GM12878 (cell line): ENCODE data around the gene MMEL1. TPM values are rescaled to one million over a fixed set of nuclear protein-coding genes. Genes with fewer than 3 reads are reported as not detected.

ENCODE experiments used
- ATAC-seq: fragments of 200-7000 bp; cut with Tn5 transposase; 3 replicates; pipeline ENCODE4 v1.9.1; 2020; ENCODE audit warnings: mild to moderate bottlenecking, moderate library complexity
- BruUV-seq: library from RNA; stranded (reverse); fragments of 400-500 nt; replicated peaks from 2 replicates; lab custom pipeline; 2021; lab: Mats Ljungman, UMichigan
- CTCF ChIA-PET: fragments of 300-600 bp; sonication (Branson Sonifier 250); formaldehyde crosslinking; extraction: SDS; loops from one replicate; lab custom pipeline; 2021; ENCODE audit warnings: inconsistent platforms; lab: Yijun Ruan, JAX
- POLR2A ChIA-PET: fragments of 350-600 bp; formaldehyde crosslinking; extraction: SDS; loops from one replicate; lab custom pipeline; 2021; ENCODE audit warnings: inconsistent platforms; lab: Charles Lee
- RAD21 ChIA-PET: fragments of 300-600 bp; sonication (Branson Sonifier 250); formaldehyde crosslinking; loops from one replicate; lab custom pipeline; 2023; ENCODE audit warnings: antibody characterized with exemption; ENCODE audit not compliant: unreplicated experiment; lab: Charles Lee
- SMC1A ChIA-PET: fragments of 300-600 bp; sonication (Branson Sonifier 250); formaldehyde crosslinking; loops from one replicate; lab custom pipeline; 2023; ENCODE audit not compliant: unreplicated experiment, uncharacterized antibody; lab: Charles Lee
- DNase-seq: peaks from one replicate; pipeline ENCODE4 v3.0.0-alpha.2; 2011; ENCODE audit warnings: low read depth, low spot score
- FAIRE-seq: peaks from 3 replicates; lab custom pipeline; 2011; peaks lifted over from hg19 to GRCh38; lab: Jason Lieb, UNC
- H2AFZ ChIP-seq: 2 replicates; pipeline ENCODE4 v1.6.0; 2011; ENCODE audit warnings: low read depth, low read length, control low read depth; ENCODE audit not compliant: control insufficient read depth
- H3K27ac ChIP-seq: 2 replicates; pipeline ENCODE4 v1.5.1; 2011; ENCODE audit warnings: control low read depth; ENCODE audit not compliant: control insufficient read depth, insufficient read depth
- H3K27me3 ChIP-seq, 2 experiments: replicated peaks in 1 of 2; 2 replicates each; pipeline versions ENCODE4 v1.6.0 to v1.6.1; 2011; ENCODE audit warnings: low read length in 1 of 2; ENCODE audit not compliant: control insufficient read depth in 2 of 2, insufficient read depth in 2 of 2
- H3K36me3 ChIP-seq, 2 experiments: 2 replicates each; pipeline ENCODE4 v1.5.1; 2011; ENCODE audit warnings: low read length in 1 of 2; ENCODE audit not compliant: control insufficient read depth in 2 of 2, insufficient read depth in 2 of 2
- H3K4me1 ChIP-seq: 2 replicates; pipeline ENCODE4 v1.6.1; 2011; ENCODE audit warnings: mild to moderate bottlenecking, low read length, moderate library complexity, mixed read lengths; ENCODE audit not compliant: control insufficient read depth, insufficient read depth
- H3K4me2 ChIP-seq: 2 replicates; pipeline ENCODE4 v1.6.0; 2011; ENCODE audit warnings: control low read depth; ENCODE audit not compliant: control insufficient read depth, insufficient read depth
- H3K4me3 ChIP-seq: fragments of 200-600 bp; sonication (generic); 2 replicates; pipeline ENCODE4 v1.5.1; 2016
- H3K79me2 ChIP-seq: 2 replicates; pipeline ENCODE4 v1.6.0; 2011; ENCODE audit warnings: low read length; ENCODE audit not compliant: control insufficient read depth, insufficient read depth
- H3K9ac ChIP-seq: 2 replicates; pipeline ENCODE4 v1.8.0; 2011; ENCODE audit warnings: low read length, control low read depth, mixed read lengths; ENCODE audit not compliant: control insufficient read depth, insufficient read depth
- H3K9me3 ChIP-seq: replicated peaks from 3 replicates; pipeline ENCODE4 v1.5.1; 2011; ENCODE audit warnings: mild to moderate bottlenecking, low read length; ENCODE audit not compliant: control insufficient read depth, insufficient read depth
- H4K20me1 ChIP-seq: 2 replicates; pipeline ENCODE4 v1.6.0; 2011; ENCODE audit not compliant: control insufficient read depth, insufficient read depth
- EZH2 ChIP-seq: IDR thresholded peaks from 2 replicates; pipeline ENCODE4 v1.6.1; 2012; ENCODE audit warnings: low read depth, mild to moderate bottlenecking, control low read depth, inconsistent platforms, low read length, borderline replicate concordance; ENCODE audit not compliant: control insufficient read depth
- POLR2A ChIP-seq: IDR thresholded peaks from 2 replicates; pipeline ENCODE4 v1.6.1; 2011; ENCODE audit warnings: low read depth, mild to moderate bottlenecking, low read length
- WGBS: methylation state at CpG from one replicate; pipeline ENCODE4 v1.1.6; 2016; ENCODE audit warnings: low lambda C conversion rate; ENCODE audit not compliant: insufficient replicate concordance, insufficient coverage; ENCODE audit errors: missing lambda C conversion rate; 5-methylcytosine and 5-hydroxymethylcytosine counted together
- in situ Hi-C: fragments of 300-500 bp; cut with MboI; formaldehyde crosslinking; loops from 9 replicates; pipeline ENCODE4 v1.14.3; 2018; ENCODE audit warnings: mixed read lengths
- intact Hi-C: fragments of 100-400 bp; cut with micrococcal nuclease; formaldehyde crosslinking; loops from one replicate; pipeline ENCODE4 v1.14.2; 2022; ENCODE audit not compliant: unreplicated experiment
- polyA plus RNA-seq, 11 experiments: library from polyadenylated mRNA; depleted of rRNA in 4 of 11; unstranded in 6 of 11; stranded (reverse) in 5 of 11; fragments of >200 nt; fragmentation: Nextera tagmentation in 4 of 11; fragmentation: Illumina TruSeq in 1 of 11; extraction: Ambion mirVana in 4 of 11; extraction: Trizol in 1 of 11; gene quantifications; 1 replicate in 1 of 11; 2 replicates in 10 of 11; pipeline versions ENCODE4 v1.2.1 to v1.2.3, GENCODE V29; 2011 to 2016; ENCODE audit warnings: inconsistent platforms in 2 of 11, missing spikeins in 2 of 11, low read depth in 1 of 11
- total RNA-seq, 4 experiments: library from RNA; depleted of rRNA in 3 of 4; stranded (reverse); fragments of >200 nt in 3 of 4; fragmentation: Illumina TruSeq in 1 of 4; extraction: Trizol in 1 of 4; gene quantifications; 2 replicates each; pipeline versions ENCODE4 v1.2.1 to v1.2.3, GENCODE V29; 2013 to 2021
- TF ChIP-seq, protein P1 (sequence below): fragments of 450-650 bp; formaldehyde crosslinking; IDR thresholded peaks from 2 replicates; pipeline ENCODE4 v1.5.0; 2022; ENCODE audit warnings: mild to moderate bottlenecking, missing genetic modification characterization

MMEL1 gene
- total and polyA plus RNA-seq, 10 of the 15 experiments (the other 5 are each of a cell fraction or from before 2014, with no cell fraction given), result 0.11 TPM; not detected in 9

- intact Hi-C loops, result no loop called here
- WGBS, result 84% methylated on average over 16 of the region's 16 CpGs
- FAIRE-seq, result no peak
Observed at GRCh38 chr1:2638466-2639115, 5.8 kb upstream of the MMEL1 start.

More at GRCh38 chr1:2638466-2639115, 5.8 kb upstream of the MMEL1 start:
- H3K36me3 ChIP-seq, result no peaks in the 10 kb centered on the region
- no peak overlapping the region for H3K27ac ChIP-seq
- H3K4me2 ChIP-seq, result no peak overlapping the region
- in situ Hi-C loops, result no loop called here
- no peak overlapping the region for H3K9ac ChIP-seq
- H3K9me3 ChIP-seq, result no peaks in the 10 kb centered on the region; the same call in 2 of the 3 replicates
- ChIA-PET POLR2A (no interaction called here), SMC1A (no interaction called here), CTCF (no interaction called here), RAD21 (no interaction called here)
- no peaks in the 10 kb centered on the region for H4K20me1 ChIP-seq
- H3K4me3 ChIP-seq, result no peak overlapping the region
- ATAC-seq, result no peak
- TF ChIP-seq EZH2 (no peak), POLR2A (0 out of 2 replicates have a peak, but pooled peaks have one; percentile 20)
- TF ChIP-seq, protein P1, sequence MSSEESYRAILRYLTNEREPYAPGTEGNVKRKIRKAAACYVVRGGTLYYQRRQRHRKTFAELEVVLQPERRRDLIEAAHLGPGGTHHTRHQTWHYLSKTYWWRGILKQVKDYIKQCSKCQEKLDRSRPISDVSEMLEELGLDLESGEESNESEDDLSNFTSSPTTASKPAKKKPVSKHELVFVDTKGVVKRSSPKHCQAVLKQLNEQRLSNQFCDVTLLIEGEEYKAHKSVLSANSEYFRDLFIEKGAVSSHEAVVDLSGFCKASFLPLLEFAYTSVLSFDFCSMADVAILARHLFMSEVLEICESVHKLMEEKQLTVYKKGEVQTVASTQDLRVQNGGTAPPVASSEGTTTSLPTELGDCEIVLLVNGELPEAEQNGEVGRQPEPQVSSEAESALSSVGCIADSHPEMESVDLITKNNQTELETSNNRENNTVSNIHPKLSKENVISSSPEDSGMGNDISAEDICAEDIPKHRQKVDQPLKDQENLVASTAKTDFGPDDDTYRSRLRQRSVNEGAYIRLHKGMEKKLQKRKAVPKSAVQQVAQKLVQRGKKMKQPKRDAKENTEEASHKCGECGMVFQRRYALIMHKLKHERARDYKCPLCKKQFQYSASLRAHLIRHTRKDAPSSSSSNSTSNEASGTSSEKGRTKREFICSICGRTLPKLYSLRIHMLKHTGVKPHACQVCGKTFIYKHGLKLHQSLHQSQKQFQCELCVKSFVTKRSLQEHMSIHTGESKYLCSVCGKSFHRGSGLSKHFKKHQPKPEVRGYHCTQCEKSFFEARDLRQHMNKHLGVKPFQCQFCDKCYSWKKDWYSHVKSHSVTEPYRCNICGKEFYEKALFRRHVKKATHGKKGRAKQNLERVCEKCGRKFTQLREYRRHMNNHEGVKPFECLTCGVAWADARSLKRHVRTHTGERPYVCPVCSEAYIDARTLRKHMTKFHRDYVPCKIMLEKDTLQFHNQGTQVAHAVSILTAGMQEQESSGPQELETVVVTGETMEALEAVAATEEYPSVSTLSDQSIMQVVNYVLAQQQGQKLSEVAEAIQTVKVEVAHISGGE (CRISPR knock-in tag), result no peak
- BruUV-seq, result no TSS peak
- peaks cover 4% of the 10 kb centered on the region for H3K79me2 ChIP-seq
- H3K27me3 ChIP-seq, result no peaks in the 10 kb centered on the region; a peak in 1 of 4 replicates
- no peak overlapping the region for H2AFZ ChIP-seq
- DNase-seq, result no peak
- H3K4me1 ChIP-seq, result peaks cover 6% of the 10 kb centered on the region
